Measurements from ENCODE around the gene DLL1.

- TF ChIP-seq CTCF (IDR thresholded peaks at IDR 0.05) (no peak), POLR2A (IDR thresholded peaks at IDR 0.05) (no peak), EP300 (IDR thresholded peaks at IDR 0.05) (no peak)
Measured at GRCh38 chr6:170283212-170284081, 7.4 kb downstream of the DLL1 start.
